Smooth muscle cell (in vitro differentiated cells): Measurements from ENCODE around the gene CFAP61. TPM values are rescaled to one million over a fixed set of nuclear protein-coding genes. Genes with fewer than 3 reads are reported as not detected.
"Not testable (repeated sequence)": the region's sequence is repeated elsewhere in the genome, so short reads cannot be mapped to it uniquely, and the experiment has no call there.

Experiments
- DNase-seq: peaks from one replicate; lab custom pipeline; 2025; ENCODE audit not compliant: unreplicated experiment; lab: John Stamatoyannopoulos, UW
- H2AFZ ChIP-seq: fragments of 200-600 bp; sonication (generic); 2 replicates; pipeline ENCODE4 v1.6.0; 2016; ENCODE audit warnings: antibody characterized with exemption, low read depth, mild to moderate bottlenecking
- H3F3A ChIP-seq: fragments of 200-600 bp; sonication (generic); 2 replicates; pipeline ENCODE4 v1.6.0; 2017; ENCODE audit warnings: antibody characterized with exemption, low read depth
- H3K27ac ChIP-seq: fragments of 200-600 bp; sonication (generic); 2 replicates; pipeline ENCODE4 v1.5.1; 2016; ENCODE audit warnings: low read depth, mild to moderate bottlenecking
- H3K27me3 ChIP-seq: fragments of 200-600 bp; sonication (generic); 2 replicates; pipeline ENCODE4 v1.6.1; 2016; ENCODE audit warnings: low read depth, mild to moderate bottlenecking
- H3K36me3 ChIP-seq: fragments of 200-600 bp; sonication (generic); 2 replicates; pipeline ENCODE4 v1.5.1; 2016; ENCODE audit warnings: low read depth
- H3K4me1 ChIP-seq: fragments of 200-600 bp; sonication (generic); 2 replicates; pipeline ENCODE4 v1.5.1; 2016; ENCODE audit warnings: low read depth
- H3K4me2 ChIP-seq: fragments of 200-600 bp; sonication (generic); 2 replicates; pipeline ENCODE4 v1.6.0; 2016; ENCODE audit warnings: mild to moderate bottlenecking
- H3K4me3 ChIP-seq: fragments of 200-600 bp; sonication (generic); 2 replicates; pipeline ENCODE4 v1.5.1; 2016; ENCODE audit warnings: mild to moderate bottlenecking
- H3K79me2 ChIP-seq: fragments of 200-600 bp; sonication (generic); 2 replicates; pipeline ENCODE4 v1.6.0; 2016; ENCODE audit warnings: low read depth, mild to moderate bottlenecking
- H3K9ac ChIP-seq: fragments of 200-600 bp; sonication (generic); 2 replicates; pipeline ENCODE4 v1.6.0; 2016; ENCODE audit warnings: low read depth
- H3K9me3 ChIP-seq: fragments of 200-600 bp; sonication (generic); replicated peaks from 2 replicates; pipeline ENCODE4 v1.5.1; 2016; ENCODE audit warnings: low read depth
- H4K20me1 ChIP-seq: fragments of 200-600 bp; sonication (generic); 2 replicates; pipeline ENCODE4 v1.6.0; 2016; ENCODE audit warnings: low read depth
- CTCF ChIP-seq: fragments of 200-600 bp; sonication (generic); IDR thresholded peaks from 2 replicates; pipeline ENCODE4 v1.5.1; 2017; ENCODE audit warnings: borderline replicate concordance, mild to moderate bottlenecking, antibody characterized with exemption; ENCODE audit not compliant: insufficient read depth, poor library complexity, severe bottlenecking
- WGBS: methylation state at CpG from one replicate; pipeline ENCODE4 v1.1.7; 2016; ENCODE audit warnings: low lambda C conversion rate; 5-methylcytosine and 5-hydroxymethylcytosine counted together
- polyA plus RNA-seq: library from polyadenylated mRNA; unstranded; fragments of >200 nt; fragmentation: Nextera tagmentation; extraction: Ambion mirVana; gene quantifications from 2 replicates; pipeline ENCODE4 v1.2.1, GENCODE V29; 2016
- total RNA-seq: library from RNA; depleted of rRNA; stranded (reverse); fragments of >200 nt; gene quantifications from 2 replicates; pipeline ENCODE4 v1.2.3, GENCODE V29; 2014

Gene CFAP61
- total and polyA plus RNA-seq, 2 experiments from 2014 or later = not detected

- WGBS = 87% methylated on average over 5 of the region's 5 CpGs
Measured at GRCh38 chr20:20342066-20342465, 289.7 kb downstream of the CFAP61 start.

GRCh38 chr20:20343932-20344331 lies 291.6 kb downstream of the CFAP61 start:
- Histone ChIP-seq H3K27ac (no peak overlapping the region), H3K79me2 (no peaks in the 10 kb centered on the region), H3K27me3 (no peaks in the 10 kb centered on the region), H3K9ac (no peak overlapping the region), H3K4me1 (no peaks in the 10 kb centered on the region), H4K20me1 (no peaks in the 10 kb centered on the region), H3F3A (no peaks in the 10 kb centered on the region), H3K4me3 (no peak overlapping the region), H3K9me3 (no peaks in the 10 kb centered on the region), H2AFZ (no peak overlapping the region), H3K36me3 (no peaks in the 10 kb centered on the region), H3K4me2 (no peak overlapping the region)
- TF ChIP-seq CTCF = no peak
- WGBS = 78% methylated on average over 7 of the region's 7 CpGs
- DNase-seq = no peak

More at GRCh38 chr20:20342066-20342465, 289.7 kb downstream of the CFAP61 start:
- Histone ChIP-seq H3F3A (no peaks in the 10 kb centered on the region), H3K79me2 (no peaks in the 10 kb centered on the region), H3K4me3 (no peak overlapping the region), H3K4me2 (no peak overlapping the region), H3K9ac (no peak overlapping the region), H3K4me1 (no peaks in the 10 kb centered on the region), H3K27ac (no peak overlapping the region), H3K27me3 (no peaks in the 10 kb centered on the region), H2AFZ (no peak overlapping the region), H4K20me1 (no peaks in the 10 kb centered on the region), H3K9me3 (no peaks in the 10 kb centered on the region), H3K36me3 (no peaks in the 10 kb centered on the region)
- TF ChIP-seq CTCF = no peak
- no peak for DNase-seq

GRCh38 chr20:20344476-20344875 lies 292.1 kb downstream of the CFAP61 start:
- Histone ChIP-seq H3K4me1 (no peaks in the 10 kb centered on the region), H3F3A (no peaks in the 10 kb centered on the region), H3K79me2 (no peaks in the 10 kb centered on the region), H3K9ac (no peak overlapping the region), H3K36me3 (no peaks in the 10 kb centered on the region), H3K4me3 (no peak overlapping the region), H4K20me1 (no peaks in the 10 kb centered on the region), H3K9me3 (no peaks in the 10 kb centered on the region), H3K27ac (no peak overlapping the region), H3K27me3 (no peaks in the 10 kb centered on the region), H2AFZ (no peak overlapping the region), H3K4me2 (no peak overlapping the region)
- DNase-seq = no peak
- TF ChIP-seq CTCF = no peak
- WGBS = 92% methylated on average over 4 of the region's 4 CpGs

GRCh38 chr20:20353576-20353975 lies 301.2 kb downstream of the CFAP61 start:
- no peak overlapping the region for H3K4me3 ChIP-seq
- no peaks in the 10 kb centered on the region for H3K79me2 ChIP-seq
- peaks cover 4% of the 10 kb centered on the region for H3K27me3 ChIP-seq
- H3K4me1 ChIP-seq = no peaks in the 10 kb centered on the region
- H3F3A ChIP-seq = no peaks in the 10 kb centered on the region
- H3K4me2 ChIP-seq = no peak overlapping the region
- H4K20me1 ChIP-seq = no peaks in the 10 kb centered on the region
- no peak for TF ChIP-seq CTCF
- no peak overlapping the region for H3K27ac ChIP-seq
- no peak overlapping the region for H3K9ac ChIP-seq
- no peaks in the 10 kb centered on the region for H3K36me3 ChIP-seq
- DNase-seq = no peak
- no peaks in the 10 kb centered on the region for H3K9me3 ChIP-seq
- WGBS = 85% methylated on average over 3 of the region's 3 CpGs
- H2AFZ ChIP-seq = no peak overlapping the region

GRCh38 chr20:20355503-20355902 lies 303.2 kb downstream of the CFAP61 start:
- H3K9ac ChIP-seq, H3K4me1 ChIP-seq, H3K36me3 ChIP-seq, H3K4me2 ChIP-seq, H3F3A ChIP-seq, H2AFZ ChIP-seq, DNase-seq, H3K79me2 ChIP-seq, H3K27ac ChIP-seq, H4K20me1 ChIP-seq, H3K4me3 ChIP-seq, H3K9me3 ChIP-seq: not testable (repeated sequence)
- peaks cover 22% of the 10 kb centered on the region for H3K27me3 ChIP-seq
